ENCODE data around the gene RCAN3.

GRCh38 chr1:24555591-24556413 is 53.2 kb downstream of the RCAN3 start, which contains the start of gene NCMAP:
- TF ChIP-seq POLR2A (IDR thresholded peaks at IDR 0.05; ENCODE audit: low read depth, low read length) (no peak), POLR2AphosphoS5 (IDR thresholded peaks at IDR 0.05; ENCODE audit: low read depth, low read length) (no peak)

Data from GM12892 (cell line).